Hematopoietic multipotent progenitor cell treated with erythropoietin and hydrocortisone succinate and interleukin-3 and kit ligand, for 17 days (in vitro differentiated cells): ENCODE results near the gene EML3.
"Not testable (repeated sequence)": the region's sequence is repeated elsewhere in the genome, so short reads cannot be mapped to it uniquely, and the experiment has no call there.

Source experiments
- DNase-seq: peaks from one replicate; pipeline ENCODE4 v3.0.0-alpha.2; 2015; ENCODE audit warnings: low spot score

The EML3 gene

GRCh38 chr11:62600367-62601121 lies 12.0 kb downstream of the EML3 start:
- peak; percentile 30 for DNase-seq

GRCh38 chr11:62599901-62600300 lies 12.7 kb downstream of the EML3 start:
- DNase-seq = no peak

GRCh38 chr11:62599069-62599696 lies 13.4 kb downstream of the EML3 start:
- peak; percentile 86 for DNase-seq

GRCh38 chr11:62595124-62595523 lies 17.5 kb downstream of the EML3 start:
- DNase-seq = no peak

- DNase-seq = peak; percentile 84
These were observed 19.0 kb downstream of the EML3 start for GRCh38 chr11:62593434-62594044.

GRCh38 chr11:62592989-62593421 lies 19.6 kb downstream of the EML3 start:
- no peak for DNase-seq

- no peak for DNase-seq
These were observed 20.3 kb downstream of the EML3 start for GRCh38 chr11:62592146-62592815.

GRCh38 chr11:62591448-62592145 lies 21.0 kb downstream of the EML3 start, which contains the start of gene TUT1:
TSS of gene TUT1 (minus strand) at chr11:62591523. CDS start at chr11:62591485, 38 bp downstream.
- DNase-seq = peak; percentile 99

GRCh38 chr11:62588966-62589637 lies 23.5 kb downstream of the EML3 start:
- DNase-seq = no peak

GRCh38 chr11:62585356-62585755 lies 27.2 kb downstream of the EML3 start:
- DNase-seq = not testable (repeated sequence)

- not testable (repeated sequence) for DNase-seq
These were observed 30.8 kb downstream of the EML3 start for GRCh38 chr11:62581735-62582134.

- no peak for DNase-seq
These were observed 31.4 kb downstream of the EML3 start for GRCh38 chr11:62580959-62581715.

- DNase-seq = no peak
These were observed 33.3 kb downstream of the EML3 start for GRCh38 chr11:62579252-62579651.

GRCh38 chr11:62578541-62578940 lies 34.0 kb downstream of the EML3 start:
- DNase-seq = no peak

- no peak for DNase-seq
These were observed 35.4 kb downstream of the EML3 start for GRCh38 chr11:62577046-62577714.

- DNase-seq = no peak
These were observed 36.7 kb downstream of the EML3 start for GRCh38 chr11:62575837-62576236.

GRCh38 chr11:62575156-62575555 lies 37.4 kb downstream of the EML3 start:
- no peak for DNase-seq

- DNase-seq = no peak
These were observed 38.1 kb downstream of the EML3 start for GRCh38 chr11:62574363-62575071.
